IPS DF 19.7 (cell line): Measurements from ENCODE around the gene C4B.
"Not testable (repeated sequence)": the region's sequence is repeated elsewhere in the genome, so short reads cannot be mapped to it uniquely, and the experiment has no call there.

Experiments
- DNase-seq: peaks from one replicate; pipeline ENCODE4 v3.0.0-alpha.2; 2013; ENCODE audit warnings: low read depth, low spot score

The C4B gene

DNA sequence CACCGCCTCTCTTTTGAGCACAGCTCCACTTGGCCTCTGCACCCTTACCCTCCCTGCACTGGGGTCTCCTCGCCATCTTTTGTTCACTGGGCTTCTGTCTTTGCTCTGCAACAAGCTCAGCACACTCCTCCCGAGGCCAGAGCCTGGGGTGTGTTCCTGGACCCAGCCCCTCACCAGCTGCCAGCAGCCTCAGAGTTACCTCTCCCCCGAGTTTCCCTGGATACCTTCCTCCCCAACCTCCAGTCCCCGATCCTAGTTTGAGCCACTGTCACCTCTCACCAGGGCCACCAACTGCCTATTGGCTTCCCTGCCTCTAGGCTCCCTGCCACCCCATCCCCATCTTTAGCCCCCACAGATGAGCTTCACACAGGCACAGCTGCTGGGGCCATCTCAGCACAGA lies 36.0 kb downstream of the C4B start:
- no peak for DNase-seq

DNA sequence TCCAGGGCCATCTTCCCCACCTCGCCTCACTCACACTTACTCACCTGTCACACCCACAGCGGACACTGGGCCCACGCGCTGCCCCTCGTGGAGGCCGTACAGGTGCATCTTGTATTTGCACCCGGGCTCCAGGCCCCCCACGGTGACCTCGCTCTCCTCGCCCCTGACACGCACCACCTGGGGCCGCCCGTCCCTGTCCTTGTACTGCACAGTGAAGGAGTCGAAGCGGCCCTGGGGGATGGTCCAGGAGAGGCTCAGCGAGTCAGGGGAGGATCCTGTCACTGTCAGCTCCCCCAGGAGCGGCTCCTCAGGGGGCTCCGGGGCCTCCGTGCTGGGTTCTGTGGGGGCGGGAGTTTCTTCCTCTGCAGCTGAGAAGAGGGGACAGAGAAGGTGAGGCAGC lies 38.0 kb downstream of the C4B start:
- not testable (repeated sequence) for DNase-seq

DNA sequence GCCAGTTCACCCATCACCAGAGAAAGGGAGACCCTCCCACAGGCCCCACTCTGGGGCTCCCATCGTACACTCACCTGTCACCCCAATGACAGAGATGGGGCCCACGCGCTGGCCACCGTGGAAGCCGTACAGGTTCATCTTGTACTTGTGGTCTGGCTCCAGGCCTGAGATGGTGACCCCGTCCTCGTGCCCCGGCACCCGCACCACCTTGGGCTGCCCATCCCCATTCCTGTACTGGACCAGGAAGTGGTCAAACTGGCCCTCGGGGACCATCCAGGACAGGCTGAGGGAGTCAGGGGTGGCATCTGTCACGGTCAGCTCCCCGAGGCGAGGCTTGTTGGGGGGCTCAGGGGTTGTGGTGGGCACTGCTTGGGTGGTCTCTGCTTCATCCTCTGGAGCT lies 38.7 kb downstream of the C4B start:
- DNase-seq: not testable (repeated sequence)

DNA sequence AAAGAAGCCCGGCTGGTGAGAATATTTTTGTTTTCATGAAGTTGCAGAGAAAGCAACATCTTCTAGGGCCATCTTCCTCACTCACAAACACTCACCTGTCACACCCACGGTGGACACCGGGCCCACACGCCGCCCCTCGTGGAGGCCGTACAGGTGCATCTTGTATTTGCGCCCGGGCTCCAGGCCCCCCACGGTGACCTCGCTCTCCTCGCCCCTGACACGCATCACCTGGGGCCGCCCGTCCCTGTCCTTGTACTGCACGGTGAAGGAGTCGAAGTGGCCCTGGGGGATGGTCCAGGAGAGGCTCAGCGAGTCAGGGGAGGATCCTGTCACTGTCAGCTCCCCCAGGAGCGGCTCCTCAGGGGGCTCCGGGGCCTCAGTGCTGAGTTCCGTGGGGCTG lies 41.2 kb downstream of the C4B start:
- not testable (repeated sequence) for DNase-seq

DNA sequence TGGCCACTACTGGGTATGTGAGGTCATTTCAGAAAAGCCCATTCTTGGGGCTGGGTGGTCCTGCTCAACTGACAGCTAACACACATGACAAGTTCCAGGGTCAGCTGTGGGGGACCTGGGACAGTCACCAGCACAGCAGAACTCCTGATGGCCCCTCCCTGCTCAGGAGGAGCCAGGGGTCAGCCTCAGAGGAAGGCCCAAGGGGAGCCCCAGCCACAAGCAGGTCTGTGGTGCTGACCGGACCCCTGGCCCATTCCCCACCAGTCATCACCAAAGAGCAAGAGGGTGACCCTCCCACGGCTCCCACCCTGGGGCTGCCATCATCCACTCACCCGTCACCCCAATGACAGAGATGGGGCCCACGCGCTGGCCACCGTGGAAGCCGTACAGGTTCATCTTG lies 41.7 kb downstream of the C4B start:
- no peak for DNase-seq

DNA sequence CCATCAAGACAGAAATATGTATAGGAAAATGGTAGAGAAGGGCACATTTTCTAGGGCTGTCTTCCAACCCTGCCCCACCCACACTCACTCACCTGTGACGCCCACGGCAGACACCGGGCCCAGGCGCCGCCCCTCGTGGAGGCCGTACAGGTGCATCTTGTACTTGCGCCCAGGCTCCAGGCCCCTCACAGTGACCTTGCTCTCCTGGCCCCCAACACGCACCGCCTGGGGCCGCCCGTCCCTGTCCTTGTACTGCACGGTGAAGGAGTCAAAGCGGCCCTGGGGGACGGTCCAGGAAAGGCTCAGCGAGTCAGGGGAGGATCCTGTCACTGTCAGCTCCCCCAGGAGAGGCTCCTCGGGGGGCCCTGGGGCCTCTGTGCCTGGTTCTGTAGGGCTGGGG lies 43.4 kb downstream of the C4B start:
- no peak for DNase-seq

DNA sequence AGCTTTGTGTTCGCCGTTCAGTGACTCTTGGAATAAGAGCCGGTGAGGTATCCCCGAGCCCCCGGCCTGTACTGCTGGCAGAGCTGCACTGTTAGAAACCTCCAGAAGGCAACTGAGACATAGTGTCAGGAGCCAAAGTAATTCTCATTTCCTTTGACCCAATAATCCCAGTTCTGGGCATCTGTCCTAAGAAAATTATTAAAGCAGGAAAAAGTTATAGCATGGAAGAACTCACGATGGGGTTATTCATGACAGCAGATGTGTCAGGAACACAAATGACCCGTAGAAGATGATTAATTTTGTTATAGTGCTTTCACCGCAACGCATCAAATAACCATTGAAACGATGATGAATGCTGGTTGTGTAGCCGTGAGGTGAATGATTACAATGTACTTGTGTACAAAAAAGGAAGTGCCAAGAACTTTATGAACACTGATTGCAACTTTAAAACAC lies 43.9 kb downstream of the C4B start:
- DNase-seq: no peak

DNA sequence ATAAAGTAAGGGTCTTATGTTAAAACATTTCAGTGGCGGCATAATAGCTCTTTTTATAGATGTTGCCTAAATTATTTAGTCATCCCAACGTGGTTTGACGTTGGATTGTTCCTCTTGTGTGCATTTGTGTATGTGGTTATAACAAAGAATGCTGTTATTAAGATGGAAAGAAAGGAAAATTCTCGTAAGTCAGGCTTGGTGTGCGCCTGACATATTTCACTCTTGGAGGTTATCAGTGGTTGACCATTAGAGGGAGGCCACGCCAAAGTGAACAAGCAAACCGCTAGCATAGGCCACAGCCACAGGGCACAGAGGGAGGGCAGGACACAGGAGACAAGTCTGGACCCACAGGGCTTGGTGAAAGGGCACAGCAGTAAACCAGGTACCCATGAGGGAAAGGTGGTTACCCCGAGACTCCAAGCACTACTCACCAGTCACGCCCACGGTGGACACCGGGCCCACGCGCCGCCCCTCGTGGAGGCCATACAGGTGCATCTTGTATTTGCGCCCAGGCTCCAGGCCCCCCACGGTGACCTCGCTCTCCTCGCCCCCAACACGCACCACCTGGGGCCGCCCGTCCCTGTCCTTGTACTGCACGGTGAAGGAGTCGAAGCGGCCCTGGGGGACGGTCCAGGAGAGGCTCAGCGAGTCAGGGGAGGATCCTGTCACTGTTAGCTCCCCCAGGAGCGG lies 46.5 kb downstream of the C4B start:
- DNase-seq: no peak

DNA sequence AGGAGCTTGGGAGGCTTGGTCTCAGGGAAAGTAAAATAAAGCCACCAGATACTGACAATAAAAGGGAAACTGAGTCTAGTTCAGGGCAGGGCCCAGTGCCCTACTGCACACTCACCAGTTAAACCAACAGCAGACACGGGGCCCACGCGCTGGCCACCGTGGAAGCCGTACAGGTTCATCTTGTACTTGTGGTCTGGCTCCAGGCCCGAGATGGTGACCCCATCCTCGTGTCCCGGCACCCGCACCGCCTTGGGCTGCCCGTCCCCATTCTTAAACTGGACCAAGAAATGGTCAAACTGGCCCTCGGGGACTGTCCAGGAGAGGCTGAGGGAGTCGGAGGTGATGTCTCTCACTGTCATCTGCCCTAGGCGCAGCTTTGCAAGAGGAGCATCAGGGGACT lies 50.1 kb downstream of the C4B start:
- no peak for DNase-seq

DNA sequence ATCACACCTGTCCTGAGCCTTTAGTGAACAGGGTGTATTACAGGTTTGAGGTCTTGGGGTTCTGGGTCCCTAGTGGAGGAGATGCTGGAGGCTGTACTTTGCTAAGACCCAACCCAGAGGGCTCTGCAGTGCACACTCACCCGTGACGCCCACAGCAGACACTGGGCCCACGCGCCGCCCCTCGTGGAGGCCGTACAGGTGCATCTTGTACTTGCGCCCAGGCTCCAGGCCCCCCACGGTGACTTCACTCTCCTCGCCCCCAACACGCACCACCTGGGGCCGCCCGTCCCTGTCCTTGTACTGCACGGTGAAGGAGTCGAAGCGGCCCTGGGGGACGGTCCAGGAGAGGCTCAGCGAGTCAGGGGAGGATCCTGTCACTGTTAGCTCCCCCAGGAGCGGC lies 52.9 kb downstream of the C4B start:
- not testable (repeated sequence) for DNase-seq

DNA sequence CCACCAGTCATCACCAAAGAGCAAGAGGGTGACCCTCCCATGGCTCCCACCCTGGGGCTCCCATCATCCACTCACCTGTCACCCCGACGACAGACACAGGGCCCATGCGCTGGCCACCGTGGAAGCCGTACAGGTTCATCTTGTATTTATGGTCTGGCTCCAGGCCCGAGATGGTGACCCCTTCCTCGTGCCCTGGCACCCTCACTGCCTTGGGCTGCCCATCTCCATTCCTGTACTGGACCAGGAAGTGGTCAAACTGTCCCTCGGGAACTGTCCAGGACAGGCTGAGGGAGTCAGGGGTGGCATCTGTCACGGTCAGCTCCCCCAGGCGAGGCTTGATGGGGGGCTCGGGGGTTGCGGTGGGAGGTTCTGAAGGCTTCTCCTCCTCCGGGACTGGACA lies 53.7 kb downstream of the C4B start:
- DNase-seq: not testable (repeated sequence)

DNA sequence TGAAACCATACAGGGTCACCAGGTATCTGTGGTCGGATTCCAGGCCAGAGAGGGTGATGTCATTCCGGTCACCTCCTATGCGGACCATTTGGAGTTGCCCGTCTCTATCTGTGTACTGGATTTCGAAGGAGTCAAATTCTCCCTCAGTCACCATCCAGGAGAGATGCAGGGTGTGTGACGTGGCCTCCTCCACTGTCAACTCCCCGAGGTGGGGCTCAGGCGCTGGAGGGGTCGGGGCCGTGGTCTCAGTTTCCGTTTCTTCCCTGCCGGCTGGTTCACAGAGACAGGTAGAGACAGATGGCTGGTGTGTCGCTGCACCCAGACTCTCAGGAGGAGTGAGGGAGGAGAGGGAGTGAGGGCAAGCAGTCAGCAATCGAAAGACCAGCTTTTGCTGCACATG lies 54.3 kb downstream of the C4B start:
- no peak for DNase-seq

DNA sequence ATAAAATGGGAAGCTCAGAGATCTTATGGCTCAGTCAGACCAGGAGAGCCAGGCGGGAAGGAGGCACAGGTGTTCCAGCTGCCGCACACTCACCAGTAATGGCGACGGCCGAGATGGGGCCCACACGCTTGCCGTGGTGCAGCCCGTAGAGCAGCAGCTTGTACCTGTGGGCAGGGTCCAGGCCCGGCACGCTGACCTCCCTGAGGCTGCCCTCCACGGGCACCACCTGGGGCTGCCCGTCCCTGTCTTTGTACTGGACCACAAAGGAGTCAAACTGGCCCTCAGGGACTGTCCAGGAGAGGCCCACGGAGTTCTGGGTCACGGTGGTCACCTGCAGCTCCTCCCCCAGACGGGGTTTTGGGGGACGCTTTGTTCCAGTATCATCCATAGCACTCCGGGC lies 54.9 kb downstream of the C4B start:
- no peak for DNase-seq

DNA sequence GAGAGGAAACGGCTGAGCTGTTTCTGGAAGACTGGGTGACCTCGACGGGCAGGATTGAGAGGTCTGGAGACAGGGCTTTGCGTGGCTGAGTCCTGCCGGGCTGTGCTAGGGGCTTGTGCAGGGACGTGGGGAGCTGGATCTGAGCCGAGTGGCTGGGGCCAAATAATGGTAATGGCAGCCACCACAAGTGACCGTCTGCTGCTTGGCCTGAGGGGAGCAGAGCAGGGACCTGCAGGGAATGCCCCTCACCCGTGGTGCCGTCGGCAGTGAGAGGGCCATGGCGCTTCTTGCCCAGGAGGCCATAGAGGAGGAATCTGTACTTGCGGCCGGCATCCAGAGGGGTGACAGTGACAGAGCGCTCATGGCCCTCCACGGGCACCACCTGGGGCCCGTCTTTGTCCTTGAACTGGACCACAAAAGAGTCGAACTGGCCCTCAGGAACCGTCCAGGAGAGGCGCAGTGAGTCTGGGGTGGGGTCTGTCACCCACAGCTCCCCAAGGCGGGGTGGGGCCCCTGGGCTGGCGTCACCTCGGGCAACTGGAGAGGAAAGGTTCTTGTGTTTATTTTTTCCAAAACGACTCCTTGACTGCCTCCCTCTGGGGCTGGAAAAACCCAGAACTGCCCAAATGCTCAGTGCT lies 55.4 kb downstream of the C4B start:
- DNase-seq: no peak

DNA sequence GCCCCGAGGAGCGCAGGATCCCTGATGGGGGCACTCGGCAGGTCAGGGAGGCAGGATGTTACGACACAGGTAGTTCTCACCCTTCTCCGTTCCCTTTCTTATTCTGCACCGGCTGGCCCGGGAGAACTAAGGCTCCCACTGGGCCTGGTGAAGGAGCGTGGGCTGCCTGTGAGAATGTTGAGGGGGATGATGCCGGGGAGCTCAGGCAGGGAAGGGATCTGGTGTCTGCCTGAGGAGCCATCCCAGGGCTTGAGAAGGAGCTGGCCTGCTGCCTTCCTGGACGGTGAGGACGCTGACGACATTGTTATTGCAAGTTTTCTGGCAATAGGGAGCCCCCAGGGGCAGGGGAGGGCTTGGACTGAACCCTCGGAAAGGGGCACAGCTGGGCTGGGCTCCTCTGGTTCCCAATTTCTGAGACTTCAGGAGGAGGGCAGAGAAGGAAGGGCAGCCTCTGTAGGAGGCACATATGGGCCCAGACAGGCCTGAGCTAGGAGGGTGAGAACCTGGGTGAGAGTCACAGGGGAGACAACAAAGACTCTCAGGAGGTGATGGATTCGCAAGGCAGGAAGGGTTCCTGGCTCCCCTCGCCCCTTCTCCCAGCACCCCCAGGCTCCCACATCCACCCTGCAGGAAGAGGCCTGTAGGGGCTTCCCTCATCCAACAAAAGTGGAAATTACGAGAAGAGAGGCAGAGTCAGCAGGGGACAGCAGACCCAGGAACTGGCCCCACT lies 56.4 kb downstream of the C4B start:
- DNase-seq: no peak

DNA sequence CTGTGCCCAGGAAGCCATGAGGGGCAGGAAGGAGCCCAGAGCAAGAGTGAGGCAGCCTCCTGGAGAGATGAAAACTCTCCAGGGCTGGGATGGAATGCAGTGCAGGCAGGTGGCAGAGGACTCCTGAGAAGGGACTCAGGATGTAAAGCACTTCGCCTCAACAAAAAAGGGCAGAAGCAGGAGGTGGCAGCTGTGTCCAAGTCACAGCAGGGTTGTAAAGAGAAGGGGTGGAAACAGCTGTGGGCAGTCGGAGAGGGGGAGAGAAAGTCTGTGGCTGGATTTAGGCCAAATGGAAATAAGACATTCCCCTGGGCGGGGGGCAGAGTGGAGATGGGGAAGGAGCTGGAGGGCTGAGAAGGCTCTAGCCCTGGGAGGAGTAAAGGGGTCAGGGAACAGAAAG lies 58.5 kb downstream of the C4B start:
- no peak for DNase-seq

DNA sequence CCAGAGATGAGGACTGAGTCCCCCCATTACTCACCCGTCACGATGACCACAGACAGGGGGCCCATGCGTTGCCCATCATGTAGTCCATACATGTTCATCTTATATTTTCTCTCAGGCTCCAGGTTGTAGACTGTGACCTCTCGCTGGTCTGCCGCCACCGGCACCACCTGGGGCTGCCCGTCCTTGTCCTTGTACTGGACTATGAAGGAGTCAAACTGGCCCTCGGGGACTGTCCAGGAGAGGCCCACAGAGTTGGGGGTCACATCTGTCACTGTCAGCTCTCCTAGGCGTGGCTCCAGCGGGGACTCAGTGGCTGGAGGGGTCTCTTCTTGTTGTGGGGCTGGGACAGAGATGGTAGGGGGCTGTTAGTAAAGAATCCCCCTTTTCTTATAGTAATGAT lies 59.0 kb downstream of the C4B start:
- no peak for DNase-seq

DNA sequence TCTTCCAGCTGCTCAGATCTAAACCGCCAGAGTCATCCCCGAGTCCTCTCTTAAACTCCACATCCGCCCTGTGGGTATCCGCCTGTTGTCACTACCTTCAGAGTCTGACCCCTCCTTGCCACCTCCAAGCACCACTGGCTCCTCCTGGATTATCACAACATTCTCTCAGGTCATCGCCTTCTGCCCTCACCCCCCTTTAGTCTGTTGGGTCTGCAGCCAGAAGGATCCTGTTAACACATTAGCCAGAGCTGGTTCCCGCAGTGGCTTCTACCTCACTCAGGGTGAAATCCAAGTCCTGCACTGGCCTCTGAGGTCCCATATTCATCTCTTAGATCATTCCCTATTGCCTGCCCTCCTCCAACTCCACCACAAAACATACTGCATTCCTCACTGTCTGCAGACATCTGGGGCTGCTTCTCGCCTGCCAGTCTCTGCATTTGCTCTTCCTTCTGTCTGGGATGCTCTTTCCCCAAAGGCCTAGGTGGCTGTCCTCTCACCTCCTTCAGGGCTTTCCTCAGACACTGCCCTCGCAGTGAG lies 60.5 kb downstream of the C4B start:
- no peak for DNase-seq

DNA sequence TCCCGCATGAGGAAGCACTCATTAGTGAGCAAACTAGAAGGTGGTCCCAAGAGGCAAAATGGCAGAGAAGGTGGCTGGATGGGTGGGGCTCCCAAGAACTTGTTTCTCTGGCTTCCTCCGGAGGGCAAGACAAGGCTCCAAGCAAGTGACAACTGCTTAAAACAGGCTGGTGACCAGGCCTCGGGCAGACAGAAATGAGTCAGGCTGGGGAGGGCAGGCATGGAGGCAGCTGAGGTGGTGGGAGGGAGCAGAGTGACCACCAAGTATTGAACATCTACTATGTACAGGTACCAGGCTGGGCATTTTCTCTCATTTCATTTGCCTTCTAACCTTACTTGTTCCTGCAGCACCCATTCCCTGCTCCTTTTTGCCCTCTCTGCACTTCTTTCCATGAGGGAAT lies 61.2 kb downstream of the C4B start:
- DNase-seq: no peak

DNA sequence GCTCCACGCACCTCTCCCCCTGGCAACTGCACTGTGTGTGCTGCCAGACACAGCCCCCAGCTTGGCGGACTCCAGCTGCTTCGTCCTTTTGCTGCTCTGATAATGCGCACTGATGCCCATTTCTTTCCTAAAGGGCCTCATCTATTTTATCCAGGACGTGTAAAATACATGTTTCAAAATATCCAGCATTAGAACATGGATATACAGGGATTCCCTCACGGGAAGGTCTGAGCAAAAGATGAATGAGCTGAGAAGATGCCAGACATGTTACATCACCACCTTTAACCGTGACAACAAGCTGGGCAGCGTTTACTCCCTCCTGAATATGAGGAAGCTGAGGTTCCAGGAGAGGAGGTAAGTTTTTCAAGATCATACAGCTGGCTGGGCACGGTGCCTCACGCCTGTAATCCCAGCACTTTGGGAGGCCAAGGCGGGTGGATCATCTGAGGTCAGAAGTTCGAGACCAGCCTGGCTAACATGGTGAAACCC lies 61.8 kb downstream of the C4B start:
- no peak for DNase-seq

DNA sequence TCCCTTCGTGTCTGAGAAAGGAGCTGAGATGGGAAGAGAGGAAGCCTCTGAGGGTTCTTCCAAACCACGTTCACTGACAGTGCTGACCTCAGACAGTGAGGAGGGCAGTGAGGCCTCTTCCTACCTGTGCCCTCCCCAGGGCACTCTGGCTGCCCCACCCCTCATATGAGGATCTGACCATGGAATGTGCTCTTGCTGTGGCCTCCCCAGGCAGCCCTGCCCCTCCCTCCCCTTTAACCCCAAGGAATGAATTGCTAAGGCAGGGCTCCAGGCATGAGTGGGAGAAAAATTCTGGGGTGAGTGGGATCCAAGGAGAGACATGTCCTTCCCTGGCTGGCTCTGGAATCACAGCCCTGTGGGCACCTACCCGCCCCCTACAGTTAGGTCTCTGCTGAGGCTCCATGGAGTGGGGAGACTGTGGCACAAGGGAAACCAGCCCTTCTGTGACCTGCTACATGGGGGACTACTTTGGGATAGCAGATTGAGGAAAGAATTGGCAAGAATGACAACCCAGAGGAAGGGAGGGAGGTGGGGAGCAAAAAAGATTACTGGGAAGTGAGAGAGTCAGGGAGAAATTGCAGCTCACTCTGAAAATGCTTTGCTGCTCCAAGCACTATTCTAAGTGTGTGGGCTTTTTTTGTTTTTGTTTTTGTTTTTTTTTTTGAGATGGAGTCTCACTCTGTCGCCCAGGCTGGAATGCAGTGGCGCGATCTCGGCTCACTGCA lies 65.1 kb downstream of the C4B start:
- no peak for DNase-seq
